ENCODE results near the gene ZNF226. TPM values are rescaled to one million over a fixed set of nuclear protein-coding genes. Genes with fewer than 3 reads are reported as not detected.

ZNF226 gene
- polyA plus RNA-seq, 1 of the 3 experiments (the other 2 are of a cell fraction) = 28.8 TPM

DNA sequence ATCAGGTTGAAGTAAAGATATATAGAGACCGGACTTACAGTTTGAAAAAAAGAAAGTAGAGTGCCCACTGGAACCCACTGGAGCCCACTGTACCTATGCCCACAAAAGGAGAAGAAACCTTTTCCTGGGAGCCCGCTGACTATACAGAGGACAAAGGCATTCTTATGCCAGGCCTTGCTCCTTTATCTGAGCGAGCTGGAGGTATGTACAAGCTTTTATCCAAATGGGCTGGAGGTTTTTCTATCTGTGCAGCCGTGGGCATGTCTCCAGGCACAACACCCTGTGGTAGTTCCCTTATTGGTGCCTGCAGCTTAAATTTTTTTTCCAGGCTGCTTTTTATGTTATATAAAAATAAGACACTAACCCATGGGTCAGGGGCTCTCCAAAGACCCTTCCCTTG, 15.1 kb upstream of the ZNF226 start:
- H3K4me3 ChIP-seq (ENCODE audit: low read depth in 2 of 2, low read length in 1 of 2) = no peak overlapping the region
- H3K27me3 ChIP-seq (ENCODE audit: insufficient read depth) = no peaks in the 10 kb centered on the region
- peaks cover 62 to 71% of the 10 kb centered on the region in 2 experiments for H3K36me3 ChIP-seq (replicated peaks in 1 of 2; ENCODE audit: control insufficient read depth in 1 of 2, insufficient read depth in 2 of 2, low read length in 1 of 2)
- DNase-seq = no peak
- H3K9me3 ChIP-seq = 0 out of 2 replicates have a peak, but pooled peaks cover 2% of the 10 kb centered on the region
- H3K27ac ChIP-seq (ENCODE audit: low read depth in 2 of 2, low read length in 1 of 2) = no peak overlapping the region
- CTCF ChIA-PET = no interaction called here
- no peak overlapping the region for H3K9ac ChIP-seq
- no peaks in the 10 kb centered on the region for H4K20me1 ChIP-seq (ENCODE audit: insufficient read depth)
- H2AFZ ChIP-seq (ENCODE audit: low read depth) = no peak overlapping the region
- POLR2A ChIA-PET = no interaction called here
- H3K4me2 ChIP-seq = no peak overlapping the region
- no peaks in the 10 kb centered on the region for H3F3A ChIP-seq (replicated peaks; ENCODE audit: insufficient read depth)
- no peaks in the 10 kb centered on the region for H3K9me2 ChIP-seq
- H3K4me1 ChIP-seq (ENCODE audit: control insufficient read depth in 1 of 2, insufficient read depth in 2 of 2, low read depth in 1 of 2, low read length in 1 of 2) = no peaks in the 10 kb centered on the region
- WGBS (ENCODE audit: low lambda C conversion rate) = 94% methylated on average over 4 of the region's 4 CpGs
- no peaks in the 10 kb centered on the region for H3K79me2 ChIP-seq (ENCODE audit: insufficient read depth)
- TF ChIP-seq RAD21 (IDR thresholded peaks at IDR 0.05; ENCODE audit: low read length) (no peak), CHD2 (IDR thresholded peaks at IDR 0.05; ENCODE audit: low read length, partially characterized antibody) (no peak), FOXM1 (IDR thresholded peaks at IDR 0.05; ENCODE audit: low read depth) (no peak), MXI1 (IDR thresholded peaks at IDR 0.05; ENCODE audit: low read depth, low read length) (no peak), TAF1 (IDR thresholded peaks at IDR 0.05; ENCODE audit: borderline replicate concordance, low read depth, low read length) (no peak), SMC3 (IDR thresholded peaks at IDR 0.05; ENCODE audit: low read depth, low read length) (no peak), NFIC (IDR thresholded peaks at IDR 0.05; ENCODE audit: borderline replicate concordance) (no peak)
- TF ChIP-seq, protein P1, sequence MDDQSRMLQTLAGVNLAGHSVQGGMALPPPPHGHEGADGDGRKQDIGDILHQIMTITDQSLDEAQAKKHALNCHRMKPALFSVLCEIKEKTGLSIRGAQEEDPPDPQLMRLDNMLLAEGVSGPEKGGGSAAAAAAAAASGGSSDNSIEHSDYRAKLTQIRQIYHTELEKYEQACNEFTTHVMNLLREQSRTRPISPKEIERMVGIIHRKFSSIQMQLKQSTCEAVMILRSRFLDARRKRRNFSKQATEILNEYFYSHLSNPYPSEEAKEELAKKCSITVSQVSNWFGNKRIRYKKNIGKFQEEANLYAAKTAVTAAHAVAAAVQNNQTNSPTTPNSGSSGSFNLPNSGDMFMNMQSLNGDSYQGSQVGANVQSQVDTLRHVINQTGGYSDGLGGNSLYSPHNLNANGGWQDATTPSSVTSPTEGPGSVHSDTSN (IDR thresholded peaks at IDR 0.05) = no peak

DNA sequence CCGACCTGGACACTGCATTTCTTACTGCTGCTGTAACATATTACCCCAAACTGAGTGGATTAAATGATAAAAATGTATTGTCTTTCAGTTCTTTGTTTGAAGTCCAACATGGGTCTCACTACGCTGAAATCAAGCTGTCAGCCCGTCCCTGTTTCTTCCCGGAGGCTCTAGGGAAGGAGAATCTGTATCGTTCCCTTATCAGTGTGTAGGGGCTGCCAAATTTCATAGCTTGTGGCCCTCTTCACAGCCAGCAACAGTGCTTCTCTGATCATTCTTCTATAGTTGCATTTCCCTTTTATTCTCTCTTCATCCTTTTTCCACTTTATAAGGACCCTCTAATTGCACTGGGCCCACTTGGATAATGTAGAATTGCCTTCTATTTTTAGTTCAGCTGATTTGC, 13.4 kb upstream of the ZNF226 start:
- H3K9me3 ChIP-seq = 0 out of 2 replicates have a peak, but pooled peaks cover 3% of the 10 kb centered on the region
- CTCF ChIA-PET = no interaction called here
- no peaks in the 10 kb centered on the region for H3K27me3 ChIP-seq (ENCODE audit: insufficient read depth)
- no peaks in the 10 kb centered on the region for H3F3A ChIP-seq (replicated peaks; ENCODE audit: insufficient read depth)
- WGBS (ENCODE audit: low lambda C conversion rate) = 97% methylated on average over 5 of the region's 5 CpGs
- no peak for DNase-seq
- H4K20me1 ChIP-seq (ENCODE audit: insufficient read depth) = no peaks in the 10 kb centered on the region
- H3K36me3 ChIP-seq (replicated peaks in 1 of 2; ENCODE audit: control insufficient read depth in 1 of 2, insufficient read depth in 2 of 2, low read length in 1 of 2) = peaks cover 64 to 70% of the 10 kb centered on the region in 2 experiments
- TF ChIP-seq SIN3A (IDR thresholded peaks at IDR 0.05; ENCODE audit: borderline replicate concordance, low read depth, low read length) (no peak), SMC3 (IDR thresholded peaks at IDR 0.05; ENCODE audit: low read depth, low read length) (no peak), FOXJ3 (CRISPR knock-in tag; IDR thresholded peaks at IDR 0.05) (no peak), GABPA (IDR thresholded peaks at IDR 0.05; ENCODE audit: low read depth) (no peak), MEF2A (IDR thresholded peaks at IDR 0.05; ENCODE audit: borderline replicate concordance, low read depth) (no peak)
- TF ChIP-seq, protein P2, sequence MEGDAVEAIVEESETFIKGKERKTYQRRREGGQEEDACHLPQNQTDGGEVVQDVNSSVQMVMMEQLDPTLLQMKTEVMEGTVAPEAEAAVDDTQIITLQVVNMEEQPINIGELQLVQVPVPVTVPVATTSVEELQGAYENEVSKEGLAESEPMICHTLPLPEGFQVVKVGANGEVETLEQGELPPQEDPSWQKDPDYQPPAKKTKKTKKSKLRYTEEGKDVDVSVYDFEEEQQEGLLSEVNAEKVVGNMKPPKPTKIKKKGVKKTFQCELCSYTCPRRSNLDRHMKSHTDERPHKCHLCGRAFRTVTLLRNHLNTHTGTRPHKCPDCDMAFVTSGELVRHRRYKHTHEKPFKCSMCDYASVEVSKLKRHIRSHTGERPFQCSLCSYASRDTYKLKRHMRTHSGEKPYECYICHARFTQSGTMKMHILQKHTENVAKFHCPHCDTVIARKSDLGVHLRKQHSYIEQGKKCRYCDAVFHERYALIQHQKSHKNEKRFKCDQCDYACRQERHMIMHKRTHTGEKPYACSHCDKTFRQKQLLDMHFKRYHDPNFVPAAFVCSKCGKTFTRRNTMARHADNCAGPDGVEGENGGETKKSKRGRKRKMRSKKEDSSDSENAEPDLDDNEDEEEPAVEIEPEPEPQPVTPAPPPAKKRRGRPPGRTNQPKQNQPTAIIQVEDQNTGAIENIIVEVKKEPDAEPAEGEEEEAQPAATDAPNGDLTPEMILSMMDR (IDR thresholded peaks at IDR 0.05) = no peak
- TF ChIP-seq, protein P3, sequence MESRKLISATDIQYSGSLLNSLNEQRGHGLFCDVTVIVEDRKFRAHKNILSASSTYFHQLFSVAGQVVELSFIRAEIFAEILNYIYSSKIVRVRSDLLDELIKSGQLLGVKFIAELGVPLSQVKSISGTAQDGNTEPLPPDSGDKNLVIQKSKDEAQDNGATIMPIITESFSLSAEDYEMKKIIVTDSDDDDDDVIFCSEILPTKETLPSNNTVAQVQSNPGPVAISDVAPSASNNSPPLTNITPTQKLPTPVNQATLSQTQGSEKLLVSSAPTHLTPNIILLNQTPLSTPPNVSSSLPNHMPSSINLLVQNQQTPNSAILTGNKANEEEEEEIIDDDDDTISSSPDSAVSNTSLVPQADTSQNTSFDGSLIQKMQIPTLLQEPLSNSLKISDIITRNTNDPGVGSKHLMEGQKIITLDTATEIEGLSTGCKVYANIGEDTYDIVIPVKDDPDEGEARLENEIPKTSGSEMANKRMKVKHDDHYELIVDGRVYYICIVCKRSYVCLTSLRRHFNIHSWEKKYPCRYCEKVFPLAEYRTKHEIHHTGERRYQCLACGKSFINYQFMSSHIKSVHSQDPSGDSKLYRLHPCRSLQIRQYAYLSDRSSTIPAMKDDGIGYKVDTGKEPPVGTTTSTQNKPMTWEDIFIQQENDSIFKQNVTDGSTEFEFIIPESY (IDR thresholded peaks at IDR 0.05; ENCODE audit: borderline replicate concordance, low read depth) = no peak
- no peaks in the 10 kb centered on the region for H3K79me2 ChIP-seq (ENCODE audit: insufficient read depth)
- no peaks in the 10 kb centered on the region for H3K9me2 ChIP-seq
- H2AFZ ChIP-seq (ENCODE audit: low read depth) = no peak overlapping the region
- no peaks in the 10 kb centered on the region for H3K4me1 ChIP-seq (ENCODE audit: control insufficient read depth in 1 of 2, insufficient read depth in 2 of 2, low read depth in 1 of 2, low read length in 1 of 2)
- H3K9ac ChIP-seq = no peak overlapping the region
- POLR2A ChIA-PET = no interaction called here
- no peak overlapping the region for H3K27ac ChIP-seq (ENCODE audit: low read depth in 2 of 2, low read length in 1 of 2)
- no peak overlapping the region for H3K4me3 ChIP-seq (ENCODE audit: low read depth in 2 of 2, low read length in 1 of 2)
- no peak overlapping the region for H3K4me2 ChIP-seq
